Kidney epithelial cell (primary cell): ENCODE results near the gene UNK. TPM values are rescaled to one million over a fixed set of nuclear protein-coding genes. Genes with fewer than 3 reads are reported as not detected.
"Not testable (repeated sequence)": the region's sequence is repeated elsewhere in the genome, so short reads cannot be mapped to it uniquely, and the experiment has no call there.

Experiments used
- DNase-seq: peaks from one replicate; pipeline ENCODE4 v3.0.0-alpha.2; 2010; ENCODE audit warnings: low read depth
- H3K27me3 ChIP-seq: 2 replicates; pipeline ENCODE4 v1.6.0; 2011; ENCODE audit warnings: low read length; ENCODE audit not compliant: control insufficient read depth, insufficient read depth
- H3K36me3 ChIP-seq: 2 replicates; pipeline ENCODE4 v1.5.1; 2011; ENCODE audit warnings: low read length; ENCODE audit not compliant: control insufficient read depth, insufficient read depth
- H3K4me3 ChIP-seq: 2 replicates; pipeline ENCODE4 v1.5.1; 2011; ENCODE audit warnings: low read depth, mild to moderate bottlenecking, control low read depth, low read length
- total RNA-seq: library from RNA; depleted of rRNA; stranded (reverse); fragments of >200 nt; gene quantifications from 2 replicates; pipeline ENCODE4 v1.2.3, GENCODE V29; 2015
- TF ChIP-seq, protein P1 (sequence below): IDR thresholded peaks from 2 replicates; pipeline ENCODE4 v1.5.1; 2011; ENCODE audit warnings: mild to moderate bottlenecking, moderate library complexity, low read length, control low read depth, inconsistent platforms; ENCODE audit not compliant: insufficient read depth, poor library complexity, severe bottlenecking

UNK gene
- total RNA-seq, 1 donor from 2014 or later, result 18.6 TPM

DNA sequence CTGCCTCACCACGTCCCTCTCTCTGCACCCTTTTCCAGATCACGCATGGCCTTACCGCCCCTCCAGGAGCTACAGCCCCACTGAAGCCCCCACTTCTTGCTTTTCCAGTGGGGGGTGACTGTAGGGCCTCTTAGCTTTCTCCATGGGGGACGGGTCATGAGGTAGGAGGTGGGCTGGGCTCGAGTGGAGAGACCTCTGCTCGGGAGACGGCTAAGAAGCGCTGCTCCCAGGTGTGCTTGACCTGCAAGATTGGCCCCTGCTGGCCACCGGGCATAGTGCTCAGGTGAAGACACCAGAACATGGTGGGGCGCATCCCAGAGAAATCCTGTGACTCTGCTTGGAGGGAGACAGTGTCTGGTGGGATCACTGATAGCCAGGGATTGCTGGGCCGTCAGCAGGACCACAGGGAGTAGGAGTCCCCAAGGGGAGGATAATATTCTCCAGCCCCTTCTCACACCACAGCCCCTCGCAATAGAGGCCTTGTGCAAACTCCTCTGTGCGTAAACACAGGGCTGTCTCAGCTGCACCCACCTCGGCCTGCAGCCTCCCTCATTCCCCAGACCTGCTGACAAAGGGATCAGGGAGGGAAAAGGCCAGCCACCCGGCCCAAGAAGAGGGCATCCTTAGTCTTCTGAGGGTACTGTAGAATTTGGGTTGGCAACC lies 10.7 kb upstream of the UNK start:
- no peak overlapping the region for H3K4me3 ChIP-seq
- DNase-seq, result no peak
- H3K27me3 ChIP-seq, result no peaks in the 10 kb centered on the region
- TF ChIP-seq, protein P1, sequence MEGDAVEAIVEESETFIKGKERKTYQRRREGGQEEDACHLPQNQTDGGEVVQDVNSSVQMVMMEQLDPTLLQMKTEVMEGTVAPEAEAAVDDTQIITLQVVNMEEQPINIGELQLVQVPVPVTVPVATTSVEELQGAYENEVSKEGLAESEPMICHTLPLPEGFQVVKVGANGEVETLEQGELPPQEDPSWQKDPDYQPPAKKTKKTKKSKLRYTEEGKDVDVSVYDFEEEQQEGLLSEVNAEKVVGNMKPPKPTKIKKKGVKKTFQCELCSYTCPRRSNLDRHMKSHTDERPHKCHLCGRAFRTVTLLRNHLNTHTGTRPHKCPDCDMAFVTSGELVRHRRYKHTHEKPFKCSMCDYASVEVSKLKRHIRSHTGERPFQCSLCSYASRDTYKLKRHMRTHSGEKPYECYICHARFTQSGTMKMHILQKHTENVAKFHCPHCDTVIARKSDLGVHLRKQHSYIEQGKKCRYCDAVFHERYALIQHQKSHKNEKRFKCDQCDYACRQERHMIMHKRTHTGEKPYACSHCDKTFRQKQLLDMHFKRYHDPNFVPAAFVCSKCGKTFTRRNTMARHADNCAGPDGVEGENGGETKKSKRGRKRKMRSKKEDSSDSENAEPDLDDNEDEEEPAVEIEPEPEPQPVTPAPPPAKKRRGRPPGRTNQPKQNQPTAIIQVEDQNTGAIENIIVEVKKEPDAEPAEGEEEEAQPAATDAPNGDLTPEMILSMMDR, result peak; percentile 7
- H3K36me3 ChIP-seq, result peaks cover 4% of the 10 kb centered on the region

DNA sequence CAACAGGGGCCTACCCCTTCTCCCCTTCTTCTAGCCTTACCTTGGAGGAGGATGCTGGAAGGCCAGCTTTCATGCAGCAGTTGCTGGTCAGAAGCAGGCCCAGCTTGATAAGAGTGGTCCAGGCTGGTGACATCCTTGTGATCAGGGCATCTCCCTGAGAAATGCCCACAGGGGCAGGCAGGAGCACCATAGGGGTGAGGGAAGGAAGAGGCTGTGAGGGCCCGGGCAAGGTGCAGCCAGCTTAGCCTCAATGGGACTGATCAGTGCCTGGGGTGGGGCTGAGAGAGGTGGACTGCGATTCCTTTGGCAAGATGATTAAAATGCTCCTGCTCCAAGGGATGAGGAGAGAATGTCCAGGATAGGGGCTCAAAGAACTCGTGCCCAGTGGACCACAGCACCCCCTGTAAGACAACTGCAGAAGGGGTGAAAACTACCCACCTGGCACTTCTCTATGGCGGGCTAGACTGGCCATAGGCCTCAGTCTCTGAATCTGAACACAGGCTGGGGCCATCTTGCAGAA lies 10.1 kb upstream of the UNK start:
- peaks cover 4% of the 10 kb centered on the region for H3K36me3 ChIP-seq

DNA sequence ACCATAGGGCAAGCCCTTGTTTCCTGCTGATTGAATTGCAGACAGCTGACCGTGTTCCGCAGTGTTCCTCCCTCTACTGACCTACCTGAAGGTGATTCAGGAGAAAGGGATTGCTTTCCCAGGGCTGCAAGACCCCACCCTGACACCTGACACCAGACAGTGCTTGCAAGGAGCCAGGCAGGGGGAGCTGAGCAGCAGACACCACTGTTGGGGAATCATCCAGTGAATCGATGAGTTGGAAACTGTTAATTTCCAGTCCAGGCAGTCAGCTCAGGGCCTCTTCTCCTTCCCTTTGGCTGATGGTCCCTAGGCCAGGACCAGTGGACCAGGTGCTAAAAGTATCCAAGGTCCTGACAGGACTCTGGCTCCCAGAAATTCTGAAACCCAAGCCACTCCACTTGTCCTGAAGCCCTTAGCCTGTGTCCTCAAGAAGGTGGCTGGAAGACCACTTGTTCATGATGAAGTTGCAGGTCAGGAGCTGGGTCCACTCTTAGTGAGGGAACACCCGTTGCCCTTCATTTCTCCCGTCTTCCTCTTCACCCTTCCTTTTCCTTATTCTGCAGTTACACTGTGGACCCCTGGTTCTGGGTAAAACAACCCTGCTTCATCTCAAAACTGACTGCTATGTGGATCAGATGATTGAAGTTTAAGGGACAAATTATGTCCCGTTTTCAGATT lies 9.5 kb upstream of the UNK start:
- peaks cover 4% of the 10 kb centered on the region for H3K36me3 ChIP-seq
- no peak for DNase-seq
- TF ChIP-seq, protein P1, result no peak

More for the DNA sequence above, 10.1 kb upstream of the UNK start:
- no peak overlapping the region for H3K4me3 ChIP-seq
- no peak for DNase-seq
- no peaks in the 10 kb centered on the region for H3K27me3 ChIP-seq
- TF ChIP-seq, protein P1, result no peak

DNA sequence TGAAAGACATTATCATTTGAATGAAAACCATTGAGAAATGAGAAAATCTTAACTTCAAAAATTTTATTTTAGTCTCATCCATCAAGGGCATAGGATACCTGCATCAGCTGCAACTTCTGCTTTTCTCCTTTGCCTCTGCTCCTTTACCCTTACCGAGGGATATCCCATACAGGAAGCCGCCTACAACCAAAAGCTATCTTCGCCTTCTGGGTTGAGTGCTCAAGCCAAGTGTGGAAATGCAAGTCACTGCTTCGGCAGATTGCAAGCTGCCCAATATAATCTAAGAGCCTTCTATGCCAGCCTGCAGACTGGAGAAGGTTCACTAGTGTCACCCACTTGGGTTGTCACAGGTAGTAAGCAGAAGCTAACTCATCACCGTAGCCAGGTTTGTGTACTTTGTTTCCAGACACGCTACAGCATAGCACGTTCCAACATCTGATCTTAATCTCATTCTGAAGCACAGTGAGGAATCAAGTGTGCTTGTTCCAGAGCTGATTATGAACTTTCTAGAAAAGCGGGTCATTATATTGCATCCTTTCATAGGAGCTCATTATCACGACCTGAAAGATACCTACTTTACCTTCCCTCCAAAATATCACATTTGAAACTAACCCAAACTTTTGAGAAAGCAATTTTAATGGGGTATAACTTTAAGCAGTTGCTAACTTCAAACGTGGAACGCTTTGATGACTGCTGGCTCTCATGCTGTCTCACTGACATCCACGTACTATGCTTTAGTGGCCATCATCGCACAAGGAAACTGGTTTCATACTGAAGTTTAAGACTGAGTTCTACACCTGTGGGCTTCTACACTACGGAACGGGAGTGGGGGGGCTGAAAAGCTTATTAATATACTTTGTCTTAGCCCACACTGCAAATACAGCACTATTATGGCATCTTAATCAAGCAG lies 8.0 kb upstream of the UNK start:
- no peak overlapping the region for H3K4me3 ChIP-seq

More for the DNA sequence above, 9.5 kb upstream of the UNK start:
- Histone ChIP-seq H3K27me3 (no peaks in the 10 kb centered on the region), H3K4me3 (no peak overlapping the region)

DNA sequence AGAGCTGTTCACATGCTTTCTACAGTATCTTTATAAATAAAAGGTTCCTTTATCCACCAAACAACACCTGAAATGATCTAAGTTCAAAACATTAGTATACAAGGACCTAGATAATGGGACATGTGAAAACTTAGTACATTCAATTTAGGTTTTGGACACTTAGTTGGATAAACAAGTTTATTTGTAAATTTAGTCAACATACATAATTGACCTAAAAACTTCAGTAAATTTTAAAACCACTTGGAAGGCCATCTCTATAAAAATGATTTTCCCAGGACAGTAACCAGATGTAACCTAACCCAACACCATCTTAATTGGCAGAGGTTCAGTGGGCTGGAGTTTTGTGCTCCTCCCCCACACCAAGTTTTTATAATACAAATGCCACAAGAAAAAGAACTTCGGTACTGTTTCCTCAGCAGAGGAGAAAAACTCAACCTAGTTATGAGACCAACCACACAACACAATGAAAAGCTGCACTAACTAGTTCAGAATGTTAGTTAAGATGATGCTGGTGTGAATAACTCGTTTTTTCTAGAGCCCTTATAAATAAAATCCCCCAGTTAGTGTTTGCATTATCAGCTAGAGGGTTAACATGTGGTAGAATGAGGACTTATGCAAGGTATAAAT lies 7.2 kb upstream of the UNK start:
- DNase-seq, result no peak
- TF ChIP-seq, protein P1, result no peak
- Histone ChIP-seq H3K27me3 (no peaks in the 10 kb centered on the region), H3K36me3 (peaks cover 4% of the 10 kb centered on the region), H3K4me3 (peak overlapping the region; percentile 91)

More for the DNA sequence above, 8.0 kb upstream of the UNK start:
- no peaks in the 10 kb centered on the region for H3K27me3 ChIP-seq
- H3K36me3 ChIP-seq, result peaks cover 4% of the 10 kb centered on the region
- DNase-seq, result no peak
- TF ChIP-seq, protein P1, result no peak

DNA sequence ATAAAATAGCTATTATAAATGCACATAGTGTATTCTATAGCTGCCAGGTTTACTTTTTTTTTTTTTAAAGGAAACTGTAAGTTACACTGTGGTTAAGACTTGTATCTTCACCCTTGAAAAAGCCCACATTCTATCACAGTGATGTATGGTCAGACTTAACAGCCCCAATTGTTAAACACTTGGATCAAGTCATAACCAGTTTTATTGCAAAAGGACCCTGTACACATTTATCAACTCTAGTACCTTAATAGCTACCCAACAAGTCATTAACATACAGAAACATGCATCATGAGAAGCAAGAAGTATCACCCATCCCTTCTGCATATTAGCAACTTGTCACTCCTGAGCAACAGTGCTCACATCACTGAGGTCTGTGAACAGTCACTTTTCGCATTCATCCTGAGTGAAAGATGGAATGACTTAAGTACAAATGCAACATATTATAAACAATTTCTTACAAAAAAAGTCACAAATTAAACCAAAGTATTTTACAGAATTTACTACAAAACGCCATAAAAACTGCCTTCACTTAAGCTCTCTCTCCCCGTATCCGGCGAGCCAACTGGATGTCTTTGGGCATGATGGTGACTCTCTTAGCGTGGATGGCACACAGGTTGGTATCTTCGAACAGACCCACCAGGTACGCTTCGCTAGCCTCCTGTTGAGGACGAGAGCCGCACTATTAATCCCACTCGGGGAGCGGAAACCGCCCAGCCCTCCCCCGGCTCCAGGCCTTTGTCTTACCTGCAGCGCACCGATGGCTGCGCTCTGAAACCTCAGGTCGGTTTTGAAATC lies 6.3 kb upstream of the UNK start:
- H3K4me3 ChIP-seq, result peak overlapping the region; percentile 91
- H3K36me3 ChIP-seq, DNase-seq, H3K27me3 ChIP-seq: not testable (repeated sequence)
